GM19240 (cell line): Measurements from ENCODE around the gene GNLY.

ENCODE experiments used
- DNase-seq: peaks from one replicate; pipeline ENCODE4 v3.0.0; 2011; ENCODE audit warnings: low spot score; ENCODE audit not compliant: insufficient read length

Gene GNLY

DNA sequence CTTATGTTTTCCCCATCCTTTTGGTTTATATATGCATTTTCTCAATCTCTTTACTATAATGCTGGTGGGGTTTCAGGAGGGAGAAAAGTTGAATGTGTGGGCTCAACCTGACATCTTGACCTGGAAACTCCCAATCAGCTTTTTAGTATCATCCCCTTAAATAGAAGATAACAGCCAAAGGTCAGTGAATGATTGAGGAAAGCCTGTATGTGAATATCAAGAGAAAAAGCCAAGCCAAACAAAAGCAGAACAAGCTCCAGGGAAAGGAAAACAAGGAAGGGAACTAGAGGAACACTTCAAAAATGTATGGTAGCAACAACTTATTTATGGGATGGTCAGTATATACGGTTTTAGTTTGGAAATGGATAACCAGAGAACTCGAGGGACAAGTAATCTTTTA is 31.3 kb downstream of the GNLY start:
- DNase-seq = no peak

DNA sequence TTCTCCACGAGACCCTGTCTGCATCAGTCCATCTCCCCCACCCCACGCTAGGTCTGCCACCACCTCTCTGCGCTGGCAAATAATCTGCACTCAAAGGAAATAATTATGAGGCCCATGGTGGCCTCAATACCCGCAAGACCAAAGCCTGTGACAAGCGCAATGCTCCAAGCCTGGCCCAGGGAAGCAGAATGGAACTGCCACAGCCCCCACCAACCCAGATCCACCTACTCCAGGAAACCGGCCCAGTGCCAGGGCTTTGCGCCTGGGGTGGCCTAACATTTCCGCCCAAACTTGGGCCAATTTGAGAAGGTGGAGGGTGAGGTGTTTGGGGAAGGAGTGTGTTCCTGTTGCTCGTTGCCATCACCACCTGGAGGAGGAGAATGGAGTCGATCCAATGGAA is 33.6 kb downstream of the GNLY start:
- DNase-seq = no peak

DNA sequence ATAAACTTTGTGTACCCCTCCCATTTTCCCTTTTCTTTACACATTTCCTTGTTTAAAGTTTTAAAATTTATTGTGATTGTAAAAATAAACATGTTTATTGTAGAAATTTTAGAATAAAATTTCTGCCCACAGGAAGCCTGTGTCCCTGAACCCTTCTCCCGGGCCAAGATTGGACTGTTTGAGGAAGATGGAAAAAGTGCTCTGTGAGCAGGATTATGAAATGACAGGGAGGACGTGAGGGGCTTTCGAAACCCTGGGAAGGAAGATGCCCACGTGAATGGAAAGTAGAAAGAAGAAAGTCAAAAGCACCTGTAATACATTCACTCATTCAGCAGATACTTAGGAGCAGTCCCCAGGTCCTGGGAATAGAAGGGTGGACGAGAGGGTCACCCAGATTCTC is 34.2 kb downstream of the GNLY start:
- no peak for DNase-seq

DNA sequence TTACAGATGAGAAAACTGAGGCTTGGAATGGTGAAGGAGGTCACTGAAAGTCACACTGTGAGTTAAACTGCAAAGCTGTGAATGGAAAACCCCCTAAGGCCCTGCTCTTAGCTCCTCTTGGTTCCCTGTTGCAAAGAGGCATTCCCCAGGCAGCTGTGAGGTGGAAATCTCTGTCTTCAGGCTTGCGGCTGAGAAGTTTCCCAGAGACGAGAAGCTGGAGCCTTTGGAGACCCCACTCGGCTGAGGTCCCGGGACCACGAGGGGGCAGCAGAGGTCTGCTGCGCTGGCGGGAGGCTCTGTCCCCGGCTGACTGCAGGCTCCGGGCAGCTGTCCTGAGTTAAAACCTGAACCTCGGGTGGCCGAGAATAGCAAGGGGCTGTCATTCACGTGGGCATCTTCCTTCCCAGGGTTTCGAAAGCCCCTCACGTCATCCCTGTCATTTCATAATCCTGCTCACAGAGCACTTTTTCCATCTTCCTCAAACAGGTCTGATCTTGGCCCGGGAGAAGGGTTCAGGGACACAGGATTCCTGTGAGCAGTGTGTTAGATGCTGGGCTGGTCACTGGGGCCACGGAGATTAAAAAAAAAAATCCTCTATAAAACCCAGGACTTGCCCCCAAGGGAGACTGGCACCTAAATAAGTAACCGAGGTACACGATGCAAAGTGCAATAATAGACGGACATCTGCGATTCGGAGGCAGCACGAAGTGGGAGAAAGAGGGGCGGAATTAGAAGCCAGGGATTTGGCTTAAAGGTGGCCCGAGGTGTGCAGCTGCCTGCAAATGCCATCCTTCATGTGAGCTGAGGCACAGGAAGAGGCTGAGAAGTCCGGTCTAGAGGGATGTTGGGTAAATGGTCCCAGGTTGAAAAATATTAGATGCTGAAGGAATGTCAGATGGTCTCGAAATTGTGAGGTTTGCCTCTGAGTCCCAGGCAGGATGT is 35.0 kb downstream of the GNLY start:
- peak; percentile 91 for DNase-seq

DNA sequence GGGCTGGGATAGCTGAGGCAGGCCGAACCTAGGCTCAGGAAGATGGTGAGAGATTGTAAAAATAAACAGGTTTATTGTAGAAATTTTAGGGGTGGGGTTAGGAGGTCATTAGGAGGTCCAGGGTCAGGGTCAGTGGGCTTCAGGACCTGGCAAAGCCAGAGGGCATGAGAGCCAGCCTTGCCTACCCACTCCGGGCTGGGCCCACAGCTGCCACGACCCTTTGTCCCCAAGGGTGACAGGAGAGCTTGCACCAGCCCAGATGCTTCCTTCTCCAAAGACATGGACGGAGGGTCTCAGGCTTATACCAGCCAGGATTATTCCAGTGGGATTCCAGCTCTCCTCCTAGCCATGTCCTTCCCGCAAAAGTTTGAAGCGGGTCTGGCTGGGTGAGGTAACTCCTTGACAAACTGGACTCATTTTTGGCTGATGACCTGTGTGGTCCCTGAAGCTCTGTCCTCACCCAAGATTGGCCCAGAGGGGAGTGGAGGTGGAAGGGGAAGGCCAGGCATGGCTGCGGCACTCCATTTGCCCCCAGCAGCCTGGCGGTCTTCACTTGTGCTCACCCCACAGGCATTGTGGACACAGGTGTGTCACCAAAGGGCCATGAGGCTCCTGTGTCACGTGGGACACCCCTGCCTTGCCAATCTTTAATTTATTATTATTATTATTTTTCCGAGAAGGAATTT is 35.8 kb downstream of the GNLY start:
- no peak for DNase-seq

DNA sequence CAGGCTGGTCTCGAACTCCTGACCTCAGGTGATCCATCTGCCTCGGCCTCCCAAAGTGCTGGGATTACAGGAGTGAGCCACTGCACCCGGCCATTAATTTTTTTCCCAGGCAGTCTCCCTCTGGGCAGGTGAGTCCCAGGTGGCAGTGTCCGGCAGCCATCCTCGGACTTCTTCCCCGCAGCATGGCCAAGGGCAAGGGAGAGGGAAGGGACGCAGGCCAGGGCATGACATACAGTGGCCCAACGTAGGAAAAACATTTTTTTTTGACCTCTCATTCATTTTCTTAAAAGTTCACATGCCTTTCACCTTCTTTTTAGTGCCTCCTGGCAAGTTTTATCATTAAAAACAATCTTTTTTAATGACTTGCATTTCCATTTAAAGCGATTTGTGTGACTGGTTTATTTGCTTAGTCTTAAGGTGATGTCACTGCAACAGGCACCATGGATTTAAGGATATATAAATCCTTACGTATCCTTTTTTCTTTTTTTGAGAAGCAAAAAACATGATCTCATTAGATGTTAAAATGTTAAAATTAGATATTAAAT is 36.6 kb downstream of the GNLY start:
- DNase-seq = no peak

DNA sequence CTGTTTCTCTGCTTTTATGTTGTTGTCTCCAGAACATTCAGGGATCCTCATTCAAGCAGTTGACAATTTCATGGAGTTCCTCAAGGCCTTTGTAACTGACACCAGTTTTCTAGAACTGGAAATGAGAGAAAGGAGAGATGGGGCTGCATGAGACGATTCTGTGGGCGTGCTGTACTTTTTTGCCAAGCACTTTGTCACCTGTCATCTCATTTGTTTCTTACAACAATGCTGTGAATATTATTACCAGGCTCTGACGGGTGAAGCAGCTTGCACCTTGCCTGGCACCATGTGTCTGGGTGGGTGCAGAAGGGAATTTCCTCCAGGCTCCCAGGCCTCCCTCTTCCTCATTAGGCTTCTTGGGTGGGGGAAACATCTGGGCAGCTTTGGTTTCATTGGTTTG is 37.4 kb downstream of the GNLY start:
- DNase-seq = no peak

DNA sequence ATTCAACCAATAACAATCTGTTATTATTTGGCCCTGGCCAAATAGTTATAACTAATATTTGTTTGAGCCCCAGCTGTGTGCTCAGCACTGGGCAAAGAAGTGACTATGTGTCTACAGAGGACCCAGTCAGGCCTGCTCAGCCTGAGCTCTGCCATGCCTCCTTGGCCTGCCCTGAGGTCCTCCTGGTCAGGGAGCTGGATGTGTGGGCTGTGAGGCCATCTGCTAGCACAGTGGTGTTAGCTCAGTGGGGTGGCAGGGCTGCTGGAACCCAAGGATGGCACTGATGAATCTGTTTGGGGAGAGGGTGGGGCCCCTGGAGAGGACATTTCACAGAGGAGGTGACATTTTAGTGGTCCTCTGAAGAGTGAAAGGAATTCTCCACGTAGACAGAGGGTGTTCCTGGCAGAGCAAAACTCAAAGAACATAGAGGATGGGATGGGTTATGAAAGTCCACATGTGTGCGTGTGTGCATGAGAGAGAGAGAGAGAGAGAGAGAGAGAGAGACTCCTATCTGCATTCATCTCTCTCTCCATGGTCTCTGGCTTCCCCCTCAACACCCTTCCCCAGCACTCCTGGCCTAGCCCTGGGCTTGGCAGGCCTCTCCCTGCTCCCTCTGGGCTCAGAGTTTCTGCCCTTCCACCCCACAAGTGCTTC is 38.4 kb downstream of the GNLY start:
- no peak for DNase-seq

DNA sequence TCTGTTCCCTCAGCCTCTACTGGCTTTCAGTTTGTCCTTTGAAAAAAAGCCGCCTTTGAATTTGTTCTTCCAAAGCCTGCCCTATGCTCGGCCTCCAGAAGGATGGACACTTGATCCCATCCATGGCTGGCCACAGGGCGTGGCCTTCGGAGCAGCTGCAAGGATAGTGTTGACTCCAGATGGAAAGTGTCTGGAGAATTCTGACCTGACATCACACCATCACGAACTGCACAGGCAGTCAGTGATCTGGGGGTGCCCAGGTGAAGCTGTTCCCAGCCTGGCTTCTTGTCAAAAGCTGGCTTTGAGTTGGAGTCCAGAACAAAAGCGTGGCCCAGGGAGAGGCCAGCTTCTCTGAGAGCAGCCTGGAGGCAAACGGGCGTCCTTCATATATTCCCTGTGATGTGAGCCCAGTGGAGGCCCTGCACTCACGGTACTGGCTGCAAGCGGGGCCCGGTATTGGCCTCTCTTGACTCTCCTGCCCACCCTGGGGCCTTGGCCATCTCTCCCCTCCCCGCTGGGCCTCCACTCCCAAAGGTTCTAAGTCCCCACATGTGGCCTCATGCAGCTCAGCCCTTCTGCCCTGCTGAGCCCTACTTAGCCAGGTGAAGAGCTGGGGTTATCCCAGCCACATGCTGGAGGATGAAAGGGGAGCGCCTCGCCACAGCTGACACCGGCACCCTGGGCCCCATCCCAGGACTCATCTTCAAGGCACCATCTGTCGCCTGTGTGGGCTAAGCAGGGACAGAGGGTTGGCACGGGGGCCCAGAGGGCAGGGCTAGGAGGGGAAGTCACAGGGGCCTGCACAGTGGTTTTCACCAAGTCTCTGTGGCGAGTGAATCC is 39.2 kb downstream of the GNLY start:
- DNase-seq = no peak

DNA sequence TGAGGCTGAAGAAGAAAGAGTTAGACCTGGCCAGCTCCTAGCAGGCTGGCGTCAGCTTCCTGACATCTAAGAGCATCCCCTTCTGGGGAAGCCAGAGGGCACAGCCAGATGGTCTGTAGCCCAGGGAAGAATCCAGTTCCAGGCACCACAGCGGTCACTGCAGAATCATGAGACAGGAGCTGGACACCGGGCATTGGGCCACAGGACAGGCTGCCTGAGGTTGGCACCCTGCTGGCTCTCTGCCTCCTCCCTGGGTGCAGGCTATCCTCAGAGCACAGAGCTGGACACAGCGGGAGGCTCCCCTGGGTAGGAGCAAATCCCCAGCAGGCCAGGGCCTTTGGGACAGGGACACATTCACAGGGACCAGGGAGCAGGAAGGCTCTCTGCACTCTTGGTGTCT is 39.9 kb downstream of the GNLY start:
- DNase-seq = no peak

DNA sequence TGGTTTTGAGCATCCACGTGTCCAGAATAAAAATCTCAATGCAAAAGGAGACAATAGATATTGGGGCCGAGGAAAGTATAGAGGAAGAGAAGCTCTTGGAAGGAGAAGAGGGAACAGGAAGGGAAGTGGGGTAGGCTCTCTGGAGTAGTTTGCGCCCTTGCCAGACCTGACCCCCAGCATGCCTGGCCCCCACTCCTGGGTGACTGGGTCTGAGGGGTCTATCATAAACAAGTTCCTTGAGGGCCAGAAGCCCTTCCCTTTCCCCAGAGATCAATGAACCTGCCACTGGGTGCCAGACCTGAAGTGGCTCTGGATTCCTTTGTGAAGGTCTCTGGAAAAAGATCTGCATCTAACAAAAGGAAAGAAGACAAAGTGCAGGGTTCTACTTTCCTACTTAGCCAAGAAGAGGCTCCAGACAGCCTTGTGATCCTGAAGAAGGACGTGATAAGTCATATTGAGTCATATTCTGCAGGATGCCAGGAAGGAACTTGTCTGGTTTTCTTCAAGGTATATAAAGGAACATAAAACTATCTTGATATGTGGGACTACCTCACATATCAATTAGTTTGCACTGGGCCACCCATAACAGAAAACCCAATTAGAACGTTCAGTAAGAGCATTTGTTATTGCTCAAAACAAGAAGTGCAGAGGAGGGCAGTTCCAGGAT is 40.9 kb downstream of the GNLY start:
- no peak for DNase-seq

DNA sequence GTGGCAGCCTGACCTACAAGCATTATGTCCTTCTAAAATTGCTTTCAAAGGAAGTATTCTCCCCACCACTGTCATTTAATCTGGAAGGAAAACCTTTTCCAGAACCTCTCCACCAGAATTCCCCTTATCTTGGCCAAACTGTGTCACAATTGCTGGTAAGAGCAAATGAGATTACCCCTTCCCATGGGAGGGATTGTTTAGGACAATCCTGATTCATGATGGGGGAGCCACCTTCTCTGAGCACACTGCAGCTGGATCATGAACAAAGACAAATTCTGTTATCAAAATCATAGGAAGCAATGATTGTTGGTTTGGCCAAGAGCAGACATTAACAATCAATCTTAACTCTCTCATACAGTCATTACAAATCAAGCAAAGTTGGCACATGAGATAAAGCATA is 41.5 kb downstream of the GNLY start:
- no peak for DNase-seq

DNA sequence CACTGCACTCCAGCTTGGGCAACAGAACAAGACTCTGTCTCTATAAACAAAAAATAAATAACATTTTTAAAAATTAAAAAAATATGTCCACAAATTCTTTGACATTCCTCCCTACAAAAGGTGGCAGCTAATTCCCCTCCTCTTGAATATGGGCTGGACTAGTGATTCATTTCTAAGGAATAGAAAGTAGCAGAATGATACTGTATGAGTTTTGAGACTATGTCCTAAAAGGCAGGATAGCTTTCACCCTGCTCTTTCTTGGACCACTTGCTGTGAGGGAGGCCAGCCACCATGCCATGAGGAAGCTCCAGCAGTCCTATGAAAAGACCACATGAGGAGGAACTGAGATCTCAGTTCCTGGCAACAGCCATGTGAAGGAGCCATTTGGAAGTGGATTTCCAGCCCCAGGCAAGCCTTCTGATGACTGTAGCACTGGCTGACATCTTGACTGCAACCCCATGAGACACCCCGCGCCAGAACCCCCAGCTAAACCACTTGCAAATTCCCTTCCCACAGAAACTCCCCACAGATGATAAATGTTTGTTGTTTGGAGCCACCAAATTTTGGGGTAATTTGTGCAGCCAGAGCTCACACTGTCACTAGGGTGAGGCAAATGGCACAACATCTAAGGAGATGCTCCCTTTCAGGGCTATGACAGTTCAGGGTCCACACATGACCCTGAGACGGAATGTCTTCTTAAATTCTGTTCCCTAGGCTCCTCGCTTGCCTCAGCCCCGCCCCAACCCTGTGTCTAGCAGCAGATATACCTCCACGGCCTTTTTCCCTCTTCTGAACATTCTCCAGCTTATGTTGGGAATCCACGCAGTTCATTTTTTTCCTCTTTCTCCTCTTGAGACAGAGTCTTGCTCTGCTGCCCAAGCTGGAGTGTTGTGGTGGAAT is 42.5 kb downstream of the GNLY start:
- DNase-seq = no peak

DNA sequence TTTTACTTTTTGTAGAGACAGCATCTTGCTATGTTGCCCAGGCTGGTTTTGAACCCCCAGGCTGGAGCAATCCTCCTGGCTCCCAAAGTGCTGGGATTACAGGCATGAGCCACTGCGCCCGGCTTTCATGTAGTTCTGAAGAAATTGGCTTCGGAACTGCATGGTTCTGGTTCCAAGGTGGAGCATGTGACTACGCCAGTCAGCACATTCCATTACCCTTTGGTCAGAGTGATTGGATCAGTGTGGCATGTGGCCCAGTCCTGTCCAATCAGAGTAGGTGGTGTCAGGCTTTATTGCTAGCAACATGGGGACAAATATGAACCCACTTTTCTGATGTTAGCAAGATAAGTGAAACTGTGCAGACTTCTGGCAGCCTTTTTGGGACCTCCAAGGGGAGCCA is 43.3 kb downstream of the GNLY start:
- no peak for DNase-seq

DNA sequence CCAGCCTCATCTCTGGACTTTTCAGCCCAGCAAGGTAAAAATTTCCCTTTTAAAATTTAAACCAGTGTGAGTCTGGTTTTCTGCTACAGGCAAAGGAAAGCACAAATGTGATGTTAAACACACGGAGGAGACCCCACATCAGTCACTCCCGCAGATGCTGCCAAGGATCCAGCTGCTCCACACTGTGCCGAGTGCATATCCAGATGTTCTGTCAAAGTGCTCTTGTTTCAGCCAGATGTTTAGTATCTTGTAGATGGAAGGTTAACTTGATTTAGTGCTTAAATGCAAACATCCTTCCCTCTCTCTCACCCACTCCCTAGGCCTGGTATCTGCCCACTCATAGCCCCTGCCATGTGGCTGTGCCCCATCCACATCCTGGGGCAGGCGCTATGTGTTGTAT is 43.8 kb downstream of the GNLY start:
- DNase-seq = no peak

DNA sequence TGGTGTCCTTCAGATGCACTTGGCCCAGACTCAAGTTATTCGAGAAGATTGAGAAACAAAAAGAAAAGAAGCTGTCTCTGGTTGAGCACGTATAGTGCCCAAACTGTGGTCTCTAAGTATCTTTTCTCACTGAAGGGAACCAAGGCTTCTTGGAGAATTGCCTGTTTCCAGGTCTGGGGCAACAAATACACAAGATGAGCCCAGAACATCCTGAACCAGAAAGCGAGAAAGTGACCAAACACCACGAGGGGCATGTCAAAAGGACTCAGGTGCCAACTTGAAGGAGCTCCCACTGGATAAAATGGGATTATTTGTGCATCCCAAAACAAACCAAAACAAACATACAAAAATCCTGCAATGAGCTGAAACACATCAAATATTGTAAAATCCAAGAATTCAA is 46.0 kb downstream of the GNLY start:
- DNase-seq = no peak

DNA sequence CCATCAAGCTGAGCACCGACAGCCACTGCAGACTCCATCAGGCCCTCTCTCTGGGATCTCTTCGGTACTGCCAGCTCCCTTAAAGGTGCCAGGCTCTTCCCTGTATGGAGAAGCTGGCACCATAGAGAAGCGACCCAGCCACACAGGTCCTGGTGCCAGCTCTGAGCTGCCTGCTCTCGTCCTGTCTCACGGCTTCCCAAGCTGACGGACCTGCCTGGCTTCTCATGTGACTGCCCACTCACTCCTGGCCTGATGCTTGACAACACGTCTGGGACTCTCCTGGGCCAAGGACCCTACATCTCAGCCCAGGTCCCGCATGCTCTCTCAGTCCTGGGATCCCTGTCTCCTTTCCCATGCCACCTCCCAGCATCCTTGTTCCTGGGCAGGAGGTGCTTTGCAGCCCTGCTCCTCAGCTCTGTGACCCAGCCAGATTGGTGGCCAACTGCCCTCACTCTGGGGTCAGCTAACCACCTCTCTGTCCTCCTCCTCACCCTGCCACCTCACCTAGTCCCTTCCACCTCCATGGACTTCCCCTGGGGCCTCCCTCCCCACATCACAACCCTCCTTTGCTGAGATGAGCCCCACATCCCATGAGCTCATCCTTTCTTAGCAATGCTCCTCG is 47.2 kb downstream of the GNLY start:
- DNase-seq = no peak

DNA sequence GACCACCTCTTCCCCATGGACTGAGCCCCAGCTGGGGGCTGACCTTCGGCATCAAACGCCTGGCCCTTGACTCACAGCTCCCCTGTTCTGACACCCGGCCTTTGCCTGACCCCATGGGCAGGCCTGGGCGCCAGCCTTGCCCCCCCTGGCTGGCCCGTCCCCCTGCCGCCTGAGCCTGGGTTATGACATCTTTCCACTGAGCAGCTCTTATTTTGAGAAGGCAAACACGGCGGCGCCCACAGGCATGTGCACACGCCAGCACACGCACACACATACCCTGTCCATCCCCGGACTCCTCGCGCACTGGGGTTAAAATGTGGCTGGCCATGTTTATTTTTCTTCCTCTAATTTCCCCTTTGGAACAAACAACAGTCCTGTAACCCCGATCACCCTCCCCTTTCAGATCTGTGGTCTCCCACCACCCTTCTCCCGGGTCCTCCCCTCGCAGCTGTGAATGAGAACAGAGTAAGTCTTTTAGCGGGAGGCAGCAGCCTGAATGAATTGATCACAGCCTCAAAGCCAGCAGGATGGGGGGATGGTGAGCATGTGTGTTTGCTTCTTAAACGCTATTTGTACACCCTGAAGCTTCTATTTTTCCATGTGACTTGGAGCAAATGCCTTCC is 47.8 kb downstream of the GNLY start:
- DNase-seq = no peak
